H9 (cell line): ENCODE results near the gene PLXNC1. TPM values are rescaled to one million over a fixed set of nuclear protein-coding genes. Genes with fewer than 3 reads are reported as not detected.

Experiments
- DNase-seq: peaks from one replicate; pipeline ENCODE4 v3.0.0-alpha.2; 2017
- H2AFZ ChIP-seq: one replicate; pipeline ENCODE4 v1.6.1; 2013; ENCODE audit warnings: mild to moderate bottlenecking, low read length, control low read depth, moderate library complexity
- H2AK5ac ChIP-seq: 2 replicates; pipeline ENCODE4 v1.6.1; 2013; ENCODE audit warnings: low read length, control low read depth, mixed read lengths; ENCODE audit not compliant: insufficient read length
- H2BK120ac ChIP-seq: one replicate; pipeline ENCODE4 v1.6.1; 2013; ENCODE audit warnings: low read depth, mild to moderate bottlenecking, low read length, control low read depth, inconsistent platforms; ENCODE audit not compliant: poor library complexity, severe bottlenecking
- H2BK12ac ChIP-seq: 2 replicates; pipeline ENCODE4 v1.6.1; 2013; ENCODE audit warnings: low read length, control low read depth, mixed read lengths, low read depth; ENCODE audit not compliant: insufficient read length
- H2BK15ac ChIP-seq: 2 replicates; pipeline ENCODE4 v1.6.1; 2013; ENCODE audit warnings: low read depth, low read length, control low read depth
- H2BK20ac ChIP-seq: one replicate; pipeline ENCODE4 v1.6.1; 2013; ENCODE audit warnings: low read depth, mild to moderate bottlenecking, low read length, control low read depth, inconsistent platforms; ENCODE audit not compliant: poor library complexity, severe bottlenecking
- H2BK5ac ChIP-seq: 2 replicates; pipeline ENCODE4 v1.6.1; 2013; ENCODE audit warnings: low read length, control low read depth, mixed read lengths; ENCODE audit not compliant: insufficient read length
- H3K14ac ChIP-seq: 2 replicates; pipeline ENCODE4 v1.6.1; 2013; ENCODE audit warnings: low read length, control low read depth; ENCODE audit not compliant: insufficient read depth
- H3K18ac ChIP-seq: 2 replicates; pipeline ENCODE4 v1.6.1; 2013; ENCODE audit warnings: low read depth, mild to moderate bottlenecking, mixed read lengths, low read length, control low read depth; ENCODE audit not compliant: insufficient read length
- H3K23ac ChIP-seq: 2 replicates; pipeline ENCODE4 v1.6.1; 2013; ENCODE audit warnings: low read length, control low read depth, mixed read lengths, low read depth; ENCODE audit not compliant: insufficient read length
- H3K23me2 ChIP-seq: 2 replicates; pipeline ENCODE4 v1.6.1; 2013; ENCODE audit warnings: low read depth, mild to moderate bottlenecking, mixed read lengths, low read length, control low read depth; ENCODE audit not compliant: insufficient read length, poor library complexity, severe bottlenecking
- H3K27ac ChIP-seq: 2 replicates; pipeline ENCODE4 v1.5.1; 2013; ENCODE audit warnings: low read length, control low read depth, mixed read lengths, low read depth; ENCODE audit not compliant: insufficient read length
- H3K27me3 ChIP-seq: 2 replicates; pipeline ENCODE4 v1.6.1; 2013; ENCODE audit warnings: low read length, control low read depth, inconsistent platforms; ENCODE audit not compliant: insufficient read depth
- H3K4ac ChIP-seq: 2 replicates; pipeline ENCODE4 v1.6.1; 2013; ENCODE audit warnings: low read depth, mild to moderate bottlenecking, control low read depth, inconsistent platforms, low read length, moderate library complexity
- H3K4me1 ChIP-seq: 2 replicates; pipeline ENCODE4 v1.6.1; 2013; ENCODE audit warnings: low read length, control low read depth, inconsistent platforms; ENCODE audit not compliant: insufficient read depth
- H3K4me2 ChIP-seq: 2 replicates; pipeline ENCODE4 v1.6.1; 2013; ENCODE audit warnings: low read length, control low read depth, mixed read lengths; ENCODE audit not compliant: insufficient read length, insufficient read depth
- H3K56ac ChIP-seq: 2 replicates; pipeline ENCODE4 v1.6.1; 2013; ENCODE audit warnings: low read depth, mild to moderate bottlenecking, mixed read lengths, low read length, control low read depth; ENCODE audit not compliant: insufficient read length
- H3K79me1 ChIP-seq: 2 replicates; pipeline ENCODE4 v1.6.1; 2013; ENCODE audit warnings: low read depth, mild to moderate bottlenecking, moderate library complexity, low read length, control low read depth, inconsistent platforms; ENCODE audit not compliant: insufficient read depth, poor library complexity, severe bottlenecking
- H3K79me2 ChIP-seq: 2 replicates; pipeline ENCODE4 v1.6.1; 2013; ENCODE audit warnings: low read length, control low read depth, inconsistent platforms; ENCODE audit not compliant: insufficient read depth
- H3K9ac ChIP-seq: 2 replicates; pipeline ENCODE4 v1.6.1; 2013; ENCODE audit warnings: low read length, control low read depth, mixed read lengths; ENCODE audit not compliant: insufficient read length; ENCODE audit errors: extremely low read depth
- H3K9me3 ChIP-seq: one replicate; pipeline ENCODE4 v1.6.1; 2013; ENCODE audit warnings: low read depth, low read length, inconsistent platforms; ENCODE audit not compliant: control insufficient read depth
- H3T11ph ChIP-seq: one replicate; pipeline ENCODE4 v1.6.1; 2013; ENCODE audit warnings: mild to moderate bottlenecking, low read length, control low read depth, inconsistent platforms
- H4K20me1 ChIP-seq: one replicate; pipeline ENCODE4 v1.6.1; 2013; ENCODE audit not compliant: control insufficient read depth, insufficient read length, insufficient read depth
- H4K5ac ChIP-seq: 2 replicates; pipeline ENCODE4 v1.6.1; 2013; ENCODE audit warnings: low read depth, mild to moderate bottlenecking, mixed read lengths, low read length, control low read depth; ENCODE audit not compliant: insufficient read length
- H4K8ac ChIP-seq: replicated peaks from 2 replicates; pipeline ENCODE4 v1.6.1; 2013; ENCODE audit warnings: low read length, control low read depth, mixed read lengths, low read depth; ENCODE audit not compliant: insufficient read length
- H4K91ac ChIP-seq: 2 replicates; pipeline ENCODE4 v1.6.1; 2013; ENCODE audit warnings: low read depth, mild to moderate bottlenecking, moderate library complexity, mixed read lengths, low read length, control low read depth; ENCODE audit not compliant: insufficient read length
- H3K27ac Mint-ChIP-seq, 3 experiments: 2 replicates in 2 of 3; 3 replicates in 1 of 3; pipeline ENCODE4 v1.8.0; 2020 to 2021; ENCODE audit warnings: mixed read lengths in 3 of 3, mild to moderate bottlenecking in 1 of 3, moderate library complexity in 1 of 3
- H3K27me3 Mint-ChIP-seq: 2 replicates; pipeline ENCODE4 v1.8.0; 2021; ENCODE audit warnings: low read depth, mild to moderate bottlenecking, moderate library complexity, mixed read lengths
- H3K36me3 Mint-ChIP-seq, 3 experiments: 2 replicates in 2 of 3; 3 replicates in 1 of 3; pipeline ENCODE4 v1.8.0; 2020 to 2021; ENCODE audit warnings: low read depth in 3 of 3, mixed read lengths in 3 of 3; ENCODE audit not compliant: insufficient read depth in 1 of 3
- H3K4me1 Mint-ChIP-seq, 2 experiments: 2 replicates each; pipeline ENCODE4 v1.8.0; 2020; ENCODE audit warnings: mixed read lengths in 2 of 2
- H3K4me3 Mint-ChIP-seq, 2 experiments: 2 replicates in 1 of 2; 3 replicates in 1 of 2; pipeline ENCODE4 v1.8.0; 2020 to 2021; ENCODE audit warnings: mild to moderate bottlenecking in 2 of 2, mixed read lengths in 2 of 2, moderate library complexity in 1 of 2
- H3K9me3 Mint-ChIP-seq, 2 experiments: 2 replicates in 1 of 2; 3 replicates in 1 of 2; pipeline ENCODE4 v1.8.0; 2020; ENCODE audit warnings: mild to moderate bottlenecking in 2 of 2, mixed read lengths in 2 of 2, moderate library complexity in 1 of 2
- WGBS: extraction: QIAGEN DNeasy Blood & Tissue Kit; methylation state at CpG from one replicate; pipeline ENCODE4 v1.1.7; 2013; ENCODE audit warnings: missing lambda C conversion rate, low lambda C conversion rate, mixed read lengths; ENCODE audit not compliant: insufficient read length; ENCODE audit errors: extremely low coverage; 5-methylcytosine and 5-hydroxymethylcytosine counted together
- total RNA-seq: library from RNA; stranded (reverse); gene quantifications from 2 replicates; pipeline ENCODE4 v1.2.1, GENCODE V29; 2021
- TF ChIP-seq, protein P1 (sequence below): fragments of 200-600 bp; sonication (generic); conservative IDR thresholded peaks from 3 replicates; pipeline ENCODE4 v1.8.0; 2021; ENCODE audit warnings: antibody characterized with exemption, mild to moderate bottlenecking

PLXNC1 gene
- total RNA-seq, 1 experiment from 2014 or later: 1.2 TPM

DNA sequence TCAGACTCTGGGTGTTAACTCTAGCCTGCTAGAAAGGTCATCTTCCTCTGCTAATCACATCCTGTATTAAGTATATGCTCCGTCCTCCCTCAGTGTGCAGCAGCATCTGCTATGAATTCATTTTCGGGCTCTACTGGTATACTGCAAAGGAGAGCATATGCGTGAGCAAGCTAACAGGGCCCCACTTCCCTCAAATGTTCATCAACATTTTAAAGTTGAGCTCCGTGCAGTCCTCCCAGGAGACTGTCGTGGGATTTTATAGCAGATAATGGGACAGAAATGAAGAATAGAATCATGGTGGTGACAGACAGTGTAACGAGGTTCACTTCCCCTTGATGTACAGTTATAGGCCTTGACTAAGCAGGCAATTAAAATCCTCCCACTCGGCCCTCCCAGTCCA lies 131.7 kb downstream of the PLXNC1 start:
- H3K9me3 Mint-ChIP-seq: no peaks in the 10 kb centered on the region
- H3K27ac ChIP-seq: no peak overlapping the region

More for the DNA sequence above, 131.7 kb downstream of the PLXNC1 start:
- no peak overlapping the region for H3K23ac ChIP-seq
- TF ChIP-seq, protein P1, sequence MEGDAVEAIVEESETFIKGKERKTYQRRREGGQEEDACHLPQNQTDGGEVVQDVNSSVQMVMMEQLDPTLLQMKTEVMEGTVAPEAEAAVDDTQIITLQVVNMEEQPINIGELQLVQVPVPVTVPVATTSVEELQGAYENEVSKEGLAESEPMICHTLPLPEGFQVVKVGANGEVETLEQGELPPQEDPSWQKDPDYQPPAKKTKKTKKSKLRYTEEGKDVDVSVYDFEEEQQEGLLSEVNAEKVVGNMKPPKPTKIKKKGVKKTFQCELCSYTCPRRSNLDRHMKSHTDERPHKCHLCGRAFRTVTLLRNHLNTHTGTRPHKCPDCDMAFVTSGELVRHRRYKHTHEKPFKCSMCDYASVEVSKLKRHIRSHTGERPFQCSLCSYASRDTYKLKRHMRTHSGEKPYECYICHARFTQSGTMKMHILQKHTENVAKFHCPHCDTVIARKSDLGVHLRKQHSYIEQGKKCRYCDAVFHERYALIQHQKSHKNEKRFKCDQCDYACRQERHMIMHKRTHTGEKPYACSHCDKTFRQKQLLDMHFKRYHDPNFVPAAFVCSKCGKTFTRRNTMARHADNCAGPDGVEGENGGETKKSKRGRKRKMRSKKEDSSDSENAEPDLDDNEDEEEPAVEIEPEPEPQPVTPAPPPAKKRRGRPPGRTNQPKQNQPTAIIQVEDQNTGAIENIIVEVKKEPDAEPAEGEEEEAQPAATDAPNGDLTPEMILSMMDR: no peak
- no peaks in the 10 kb centered on the region for H3K27me3 ChIP-seq
- no peak for DNase-seq
- Mint-ChIP-seq H3K27me3 (no peaks in the 10 kb centered on the region; the same call in none of the 2 replicates), H3K4me3 (no peak overlapping the region), H3K4me1 (peaks cover 6 to 14% of the 10 kb centered on the region in 2 experiments), H3K36me3 (no peaks in the 10 kb centered on the region; a peak in 1 of 7 replicates), H3K27ac (no peak overlapping the region)
- H3K14ac ChIP-seq: no peak overlapping the region
- no peak overlapping the region for H3K18ac ChIP-seq
- H2BK12ac ChIP-seq: no peak overlapping the region
- no peak overlapping the region for H3K56ac ChIP-seq
- no peak overlapping the region for H2AK5ac ChIP-seq
- no peak overlapping the region for H3K9ac ChIP-seq
- no peak overlapping the region for H2BK15ac ChIP-seq
- H3K4me1 ChIP-seq: no peaks in the 10 kb centered on the region
- H2BK20ac ChIP-seq: no peak overlapping the region
- no peak overlapping the region for H3K4me2 ChIP-seq
- no peaks in the 10 kb centered on the region for H4K20me1 ChIP-seq
- no peaks in the 10 kb centered on the region for H3K79me2 ChIP-seq
- no peak overlapping the region for H2AFZ ChIP-seq
- no peak overlapping the region for H2BK5ac ChIP-seq
- H3K4ac ChIP-seq: no peak overlapping the region
- H2BK120ac ChIP-seq: no peak overlapping the region
- WGBS: no CpG with 5 or more reads among the region's 7 CpGs
- H3K79me1 ChIP-seq: no peaks in the 10 kb centered on the region
- no peak overlapping the region for H4K91ac ChIP-seq
- no peak overlapping the region for H4K8ac ChIP-seq
- H3K9me3 ChIP-seq: no peaks in the 10 kb centered on the region
- no peak overlapping the region for H4K5ac ChIP-seq
- no peaks in the 10 kb centered on the region for H3K23me2 ChIP-seq
- no peak overlapping the region for H3T11ph ChIP-seq
